Activated naive CD4-positive, alpha-beta T cell treated with Interleukin-2 at 50 U/mL for 16 hours (primary cell): Measurements from ENCODE around the gene LAT.

Experiments
- DNase-seq: peaks from one replicate; pipeline ENCODE4 v3.0.0-alpha.2; 2020

Gene LAT

GRCh38 chr16:29009050-29009837 is 24.4 kb downstream of the LAT start:
- peak; percentile 45 for DNase-seq

GRCh38 chr16:29009838-29010166 is 24.9 kb downstream of the LAT start:
- no peak for DNase-seq

- DNase-seq: no peak
Measured at GRCh38 chr16:29011112-29011511, 26.3 kb downstream of the LAT start.

- no peak for DNase-seq
Measured at GRCh38 chr16:29011851-29012250, 27.0 kb downstream of the LAT start.

- DNase-seq: no peak
Measured at GRCh38 chr16:29012913-29013553, 28.2 kb downstream of the LAT start.

- no peak for DNase-seq
Measured at GRCh38 chr16:29014561-29015069, 29.8 kb downstream of the LAT start.

- DNase-seq: no peak
Measured at GRCh38 chr16:29022196-29022595, 37.3 kb downstream of the LAT start.

GRCh38 chr16:29023279-29024277 is 38.7 kb downstream of the LAT start:
- DNase-seq: no peak

GRCh38 chr16:29024278-29024677 is 39.4 kb downstream of the LAT start:
- no peak for DNase-seq

GRCh38 chr16:29025218-29025617 is 40.4 kb downstream of the LAT start:
- no peak for DNase-seq

- no peak for DNase-seq
Measured at GRCh38 chr16:29025735-29026134, 40.9 kb downstream of the LAT start.

- DNase-seq: no peak
Measured at GRCh38 chr16:29028457-29029167, 43.8 kb downstream of the LAT start.

- DNase-seq: peak; percentile 92
Measured at GRCh38 chr16:29029168-29029994, 44.5 kb downstream of the LAT start.

- no peak for DNase-seq
Measured at GRCh38 chr16:29030086-29030840, 45.4 kb downstream of the LAT start.
